HCT116 (cell line): Measurements from ENCODE around the gene GRXCR1. TPM values are rescaled to one million over a fixed set of nuclear protein-coding genes. Genes with fewer than 3 reads are reported as not detected.

ENCODE experiments used
- ATAC-seq: fragments of 200-7000 bp; cut with Tn5 transposase; 2 replicates; pipeline ENCODE4 v1.9.1; 2020; ENCODE audit warnings: mild to moderate bottlenecking, moderate library complexity
- BruUV-seq: library from RNA; stranded (reverse); fragments of 400-500 nt; replicated peaks from 2 replicates; lab custom pipeline; 2021; lab: Mats Ljungman, UMichigan
- CTCF ChIA-PET: fragments of 300-600 bp; sonication (Branson Sonifier 250); formaldehyde crosslinking; loops from one replicate; lab custom pipeline; 2021; ENCODE audit warnings: antibody characterized with exemption; lab: Charles Lee
- POLR2A ChIA-PET: fragments of 300-600, 350-600 bp; sonication (Branson Sonifier 250); formaldehyde crosslinking; loops from one replicate; lab custom pipeline; 2021; ENCODE audit warnings: antibody characterized with exemption; lab: Charles Lee
- RAD21 ChIA-PET, 2 experiments: fragments of 300-600 bp; sonication (Branson Sonifier 250); formaldehyde crosslinking; loops; one replicate each; lab custom pipeline; 2023; ENCODE audit warnings: low total read pairs in 2 of 2; ENCODE audit not compliant: uncharacterized antibody in 2 of 2, unreplicated experiment in 2 of 2, low non-redundant PET in 1 of 2; lab: Charles Lee
- DNase-seq: peaks from one replicate; pipeline ENCODE4 v3.0.0-alpha.2; 2010; ENCODE audit warnings: low read depth, low spot score
- H2AFZ ChIP-seq: fragments of 200-600 bp; shearing (Covaris generic), sonication (generic); 2 replicates; pipeline ENCODE4 v1.6.1; 2017; ENCODE audit warnings: low read depth, mixed run types, mixed read lengths, antibody characterized with exemption, low read length; ENCODE audit not compliant: poor library complexity, severe bottlenecking
- H3K27ac ChIP-seq: 2 replicates; pipeline ENCODE4 v1.5.1; 2012; ENCODE audit warnings: low read depth, low read length
- H3K27me3 ChIP-seq: fragments of 200-600 bp; sonication (generic); 2 replicates; pipeline ENCODE4 v1.6.1; 2016; ENCODE audit warnings: mixed run types, low read length, mixed read lengths; ENCODE audit not compliant: insufficient read depth
- H3K36me3 ChIP-seq, 2 experiments: fragments of 200-500 bp in 1 of 2; fragments of 200-600 bp in 1 of 2; sonication (Bioruptor generic) in 1 of 2; sonication (generic) in 1 of 2; 2 replicates each; pipeline versions ENCODE4 v1.5.1 to v1.6.1; 2014 to 2016; ENCODE audit warnings: low read length in 2 of 2, inconsistent platforms in 1 of 2, mixed read lengths in 1 of 2, mixed run types in 1 of 2; ENCODE audit not compliant: insufficient read depth in 2 of 2, control insufficient read depth in 1 of 2
- H3K4me1 ChIP-seq, 2 experiments: fragments of 200-600 bp in 1 of 2; sonication (generic) in 1 of 2; 2 replicates each; pipeline versions ENCODE4 v1.5.1 to v1.6.1; 2012 to 2017; ENCODE audit warnings: low read length in 2 of 2, inconsistent platforms in 1 of 2, mild to moderate bottlenecking in 1 of 2, mixed read lengths in 1 of 2, mixed run types in 1 of 2, moderate library complexity in 1 of 2; ENCODE audit not compliant: insufficient read depth in 2 of 2, control insufficient read depth in 1 of 2
- H3K4me2 ChIP-seq: fragments of 200-600 bp; sonication (generic); 2 replicates; pipeline ENCODE4 v1.6.1; 2017; ENCODE audit warnings: mixed run types, low read length, mixed read lengths
- H3K4me3 ChIP-seq, 2 experiments: fragments of 200-600 bp in 1 of 2; sonication (generic) in 1 of 2; replicated peaks in 1 of 2; 2 replicates each; pipeline ENCODE4 v1.5.1; 2011 to 2016; ENCODE audit warnings: low read length in 2 of 2, control low read depth in 1 of 2, low read depth in 1 of 2, mild to moderate bottlenecking in 1 of 2, mixed read lengths in 1 of 2, mixed run types in 1 of 2
- H3K79me2 ChIP-seq: fragments of 200-600 bp; sonication (generic); 2 replicates; pipeline ENCODE4 v1.6.1; 2017; ENCODE audit warnings: mild to moderate bottlenecking, mixed run types, low read length, moderate library complexity, mixed read lengths; ENCODE audit not compliant: insufficient read depth
- H3K9ac ChIP-seq: fragments of 200-600 bp; sonication (generic); 2 replicates; pipeline ENCODE4 v1.6.1; 2016; ENCODE audit warnings: low read length, mixed read lengths
- H3K9me2 ChIP-seq: fragments of 200-600 bp; sonication (generic), shearing (Covaris generic); 2 replicates; pipeline ENCODE4 v1.6.1; 2017; ENCODE audit warnings: mixed run types, mild to moderate bottlenecking, moderate library complexity; ENCODE audit not compliant: insufficient read depth
- H3K9me3 ChIP-seq, 2 experiments: fragments of 200-500 bp in 1 of 2; fragments of 200-600 bp in 1 of 2; sonication (Bioruptor generic) in 1 of 2; sonication (generic) in 1 of 2; 2 replicates each; pipeline ENCODE4 v1.6.1; 2014 to 2017; ENCODE audit warnings: low read length in 2 of 2, mixed read lengths in 2 of 2, inconsistent platforms in 1 of 2, low read depth in 1 of 2, mild to moderate bottlenecking in 1 of 2, mixed run types in 1 of 2, moderate library complexity in 1 of 2; ENCODE audit not compliant: control insufficient read depth in 1 of 2, insufficient read depth in 1 of 2
- H4K20me1 ChIP-seq: fragments of 200-600 bp; sonication (generic), shearing (Covaris generic); 2 replicates; pipeline ENCODE4 v1.6.1; 2017; ENCODE audit warnings: mixed run types, mild to moderate bottlenecking, moderate library complexity; ENCODE audit not compliant: insufficient read depth
- EGR1 ChIP-seq: IDR thresholded peaks from 2 replicates; pipeline ENCODE4 v1.6.1; 2012; ENCODE audit warnings: low read depth
- ELF1 ChIP-seq: IDR thresholded peaks from 2 replicates; pipeline ENCODE4 v1.6.1; 2012; ENCODE audit warnings: low read depth, borderline replicate concordance
- EZH2phosphoT487 ChIP-seq: fragments of 200-600 bp; IDR thresholded peaks from 2 replicates; pipeline ENCODE4 v1.6.1; 2018; ENCODE audit warnings: antibody characterized with exemption, borderline replicate concordance
- POLR2AphosphoS5 ChIP-seq: IDR thresholded peaks from 2 replicates; pipeline ENCODE4 v1.6.1; 2011; ENCODE audit warnings: mild to moderate bottlenecking, low read depth, low read length, moderate library complexity
- ZNF274 ChIP-seq: fragments of 200-500 bp; sonication (Bioruptor generic); IDR thresholded peaks from 2 replicates; pipeline ENCODE4 v1.6.1; 2014; ENCODE audit warnings: mild to moderate bottlenecking, low read depth, low read length, inconsistent platforms
- intact Hi-C: fragments of 100-400 bp; cut with micrococcal nuclease; formaldehyde crosslinking; loops from 2 replicates; pipeline ENCODE4 v1.10.0; 2022
- total RNA-seq: library from RNA; stranded (reverse); gene quantifications from one replicate; pipeline ENCODE4 v1.2.1, GENCODE V29; 2021; ENCODE audit not compliant: unreplicated experiment
- TF ChIP-seq, protein P1 (sequence below): IDR thresholded peaks from 2 replicates; pipeline ENCODE4 v1.6.1; 2012; ENCODE audit warnings: low read depth

Gene GRXCR1
- total RNA-seq, 1 experiment from 2014 or later: not detected

DNA sequence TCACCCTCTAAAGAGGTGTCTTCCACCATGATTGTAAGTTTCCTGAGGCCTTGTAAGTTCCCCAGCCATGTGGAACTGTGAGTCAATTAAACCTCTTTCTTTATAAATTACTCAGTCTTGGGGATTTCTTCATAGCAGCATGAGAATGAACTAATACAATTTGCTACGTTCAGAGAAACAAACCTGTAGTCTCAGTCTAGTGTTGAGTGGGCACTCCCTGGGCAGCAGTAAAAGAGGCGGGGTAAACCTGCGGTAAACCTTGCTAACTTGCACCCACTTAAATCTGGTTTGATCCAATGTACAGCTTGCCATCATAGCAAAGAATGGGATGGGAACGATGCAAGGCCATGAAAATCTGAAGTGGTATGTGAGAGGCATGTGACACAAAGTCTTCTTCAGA is 22.4 kb downstream of the GRXCR1 start:
- H3K79me2 ChIP-seq: no peaks in the 10 kb centered on the region
- intact Hi-C loops: no loop called here
- H4K20me1 ChIP-seq: no peaks in the 10 kb centered on the region
- ChIA-PET CTCF (no interaction called here), POLR2A (no interaction called here), RAD21 (no interaction called here)
- no peak overlapping the region for H2AFZ ChIP-seq
- H3K9me2 ChIP-seq: no peaks in the 10 kb centered on the region
- no peak overlapping the region for H3K9ac ChIP-seq
- DNase-seq: no peak
- H3K4me2 ChIP-seq: no peak overlapping the region
- no peaks in the 10 kb centered on the region for H3K27me3 ChIP-seq
- no peaks in the 10 kb centered on the region for H3K36me3 ChIP-seq
- peaks cover 0 to 15% of the 10 kb centered on the region in 2 experiments; a peak in 2 of 4 replicates for H3K9me3 ChIP-seq
- no peak for ATAC-seq
- H3K4me1 ChIP-seq: no peaks in the 10 kb centered on the region
- H3K4me3 ChIP-seq: no peak overlapping the region
- TF ChIP-seq, protein P1, sequence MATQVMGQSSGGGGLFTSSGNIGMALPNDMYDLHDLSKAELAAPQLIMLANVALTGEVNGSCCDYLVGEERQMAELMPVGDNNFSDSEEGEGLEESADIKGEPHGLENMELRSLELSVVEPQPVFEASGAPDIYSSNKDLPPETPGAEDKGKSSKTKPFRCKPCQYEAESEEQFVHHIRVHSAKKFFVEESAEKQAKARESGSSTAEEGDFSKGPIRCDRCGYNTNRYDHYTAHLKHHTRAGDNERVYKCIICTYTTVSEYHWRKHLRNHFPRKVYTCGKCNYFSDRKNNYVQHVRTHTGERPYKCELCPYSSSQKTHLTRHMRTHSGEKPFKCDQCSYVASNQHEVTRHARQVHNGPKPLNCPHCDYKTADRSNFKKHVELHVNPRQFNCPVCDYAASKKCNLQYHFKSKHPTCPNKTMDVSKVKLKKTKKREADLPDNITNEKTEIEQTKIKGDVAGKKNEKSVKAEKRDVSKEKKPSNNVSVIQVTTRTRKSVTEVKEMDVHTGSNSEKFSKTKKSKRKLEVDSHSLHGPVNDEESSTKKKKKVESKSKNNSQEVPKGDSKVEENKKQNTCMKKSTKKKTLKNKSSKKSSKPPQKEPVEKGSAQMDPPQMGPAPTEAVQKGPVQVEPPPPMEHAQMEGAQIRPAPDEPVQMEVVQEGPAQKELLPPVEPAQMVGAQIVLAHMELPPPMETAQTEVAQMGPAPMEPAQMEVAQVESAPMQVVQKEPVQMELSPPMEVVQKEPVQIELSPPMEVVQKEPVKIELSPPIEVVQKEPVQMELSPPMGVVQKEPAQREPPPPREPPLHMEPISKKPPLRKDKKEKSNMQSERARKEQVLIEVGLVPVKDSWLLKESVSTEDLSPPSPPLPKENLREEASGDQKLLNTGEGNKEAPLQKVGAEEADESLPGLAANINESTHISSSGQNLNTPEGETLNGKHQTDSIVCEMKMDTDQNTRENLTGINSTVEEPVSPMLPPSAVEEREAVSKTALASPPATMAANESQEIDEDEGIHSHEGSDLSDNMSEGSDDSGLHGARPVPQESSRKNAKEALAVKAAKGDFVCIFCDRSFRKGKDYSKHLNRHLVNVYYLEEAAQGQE: no peak
- TF ChIP-seq ELF1: no peak
- no peak for TF ChIP-seq EZH2phosphoT487
- no peak for TF ChIP-seq ZNF274
- BruUV-seq: no TSS peak
- H3K27ac ChIP-seq: no peak overlapping the region

DNA sequence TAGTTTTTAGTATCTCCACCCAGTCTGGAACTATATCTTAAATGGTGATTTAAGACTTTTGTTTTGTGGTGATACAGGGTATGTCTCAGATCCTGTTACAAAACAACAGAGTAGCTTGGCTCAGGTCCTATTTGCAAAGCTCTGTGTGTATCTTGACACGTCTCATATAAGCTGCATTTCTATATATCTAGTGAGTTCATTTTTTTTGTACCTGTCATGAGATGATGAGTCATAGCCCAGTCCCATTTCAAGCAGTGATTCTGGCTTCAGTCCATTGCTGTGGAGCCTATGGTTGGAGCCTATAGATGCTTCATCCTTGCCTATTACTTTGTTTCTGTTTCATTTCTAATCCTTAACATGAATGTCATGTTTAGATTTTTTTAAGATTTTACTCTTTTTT is 23.0 kb downstream of the GRXCR1 start:
- Histone ChIP-seq H3K79me2 (no peaks in the 10 kb centered on the region), H3K4me1 (no peaks in the 10 kb centered on the region), H3K9me2 (no peaks in the 10 kb centered on the region), H3K27me3 (no peaks in the 10 kb centered on the region), H3K27ac (no peak overlapping the region), H3K9me3 (peaks cover 0 to 15% of the 10 kb centered on the region in 2 experiments; a peak in 2 of 4 replicates), H3K9ac (no peak overlapping the region), H3K36me3 (no peaks in the 10 kb centered on the region), H3K4me2 (no peak overlapping the region), H4K20me1 (no peaks in the 10 kb centered on the region), H3K4me3 (no peak overlapping the region), H2AFZ (no peak overlapping the region)
- ATAC-seq: no peak
- no TSS peak for BruUV-seq
- CTCF ChIA-PET: no interaction called here
- POLR2A ChIA-PET: no interaction called here
- TF ChIP-seq POLR2AphosphoS5 (no peak), EGR1 (no peak)
- DNase-seq: no peak
- intact Hi-C loops: no loop called here
- RAD21 ChIA-PET: no interaction called here
